Parathyroid adenoma (tissue), 2 donors: ENCODE data around the gene BOD1L2.

Experiments used
- H2AFZ ChIP-seq: fragments of 300-600 bp; sonication (generic); one replicate; pipeline ENCODE4 v1.7.0; 2017; ENCODE audit warnings: antibody characterized with exemption, mild to moderate bottlenecking
- H3K27ac ChIP-seq: fragments of 300-600 bp; sonication (generic); one replicate; pipeline ENCODE4 v1.7.0; 2017
- H3K27me3 ChIP-seq: fragments of 300-600 bp; sonication (generic); one replicate; pipeline ENCODE4 v1.7.0; 2017; ENCODE audit warnings: low read length; ENCODE audit not compliant: control insufficient read depth, insufficient read depth
- H3K36me3 ChIP-seq: fragments of 300-600 bp; sonication (generic); one replicate; pipeline ENCODE4 v1.7.0; 2017; ENCODE audit warnings: low read length; ENCODE audit not compliant: control insufficient read depth, insufficient read depth
- H3K4me1 ChIP-seq: fragments of 300-600 bp; sonication (generic); one replicate; pipeline ENCODE4 v1.7.0; 2017; ENCODE audit warnings: control low read depth
- H3K4me2 ChIP-seq: fragments of 300-600 bp; sonication (generic); one replicate; pipeline ENCODE4 v1.7.0; 2017; ENCODE audit warnings: low read length
- H3K4me3 ChIP-seq: fragments of 300-600 bp; sonication (generic); one replicate; pipeline ENCODE4 v1.7.0; 2017; ENCODE audit warnings: low read depth, low read length
- H3K79me2 ChIP-seq: fragments of 300-600 bp; sonication (generic); one replicate; pipeline ENCODE4 v1.7.0; 2017; ENCODE audit warnings: control low read depth
- H3K9ac ChIP-seq: fragments of 300-600 bp; sonication (generic); one replicate; pipeline ENCODE4 v1.7.0; 2017; ENCODE audit warnings: mild to moderate bottlenecking
- H3K9me3 ChIP-seq: fragments of 300-600 bp; sonication (generic); one replicate; pipeline ENCODE4 v1.7.0; 2017; ENCODE audit warnings: low read length; ENCODE audit not compliant: control insufficient read depth
- TF ChIP-seq, protein P1 (sequence below): fragments of 300-600 bp; sonication (generic); IDR thresholded peaks from one replicate; pipeline ENCODE4 v1.7.0; 2017; ENCODE audit warnings: antibody characterized with exemption, mild to moderate bottlenecking
- donor health status: primary hyperparathyroidism.

The BOD1L2 gene

DNA sequence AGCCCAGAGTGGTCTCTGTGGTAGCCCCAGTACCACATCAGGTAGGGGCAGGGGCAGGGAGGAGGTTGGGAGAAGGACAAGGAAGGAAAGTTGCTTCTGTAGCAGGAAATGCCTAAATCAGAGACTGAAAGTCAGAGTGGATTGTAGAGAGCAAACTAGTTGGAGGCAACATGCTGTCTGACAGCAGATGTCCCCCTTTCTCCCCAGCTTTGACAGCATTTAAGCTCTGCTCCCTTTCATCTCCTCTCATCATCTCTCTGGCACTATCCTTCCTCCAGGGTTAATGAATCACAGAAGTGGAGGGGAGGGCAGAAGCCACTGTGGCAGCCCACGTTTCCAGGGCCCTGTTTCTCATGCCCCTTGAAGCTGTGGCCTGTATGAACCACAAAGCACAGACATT, 50.4 kb downstream of the BOD1L2 start:
- no peak overlapping the region for H3K27ac ChIP-seq
- TF ChIP-seq, protein P1, sequence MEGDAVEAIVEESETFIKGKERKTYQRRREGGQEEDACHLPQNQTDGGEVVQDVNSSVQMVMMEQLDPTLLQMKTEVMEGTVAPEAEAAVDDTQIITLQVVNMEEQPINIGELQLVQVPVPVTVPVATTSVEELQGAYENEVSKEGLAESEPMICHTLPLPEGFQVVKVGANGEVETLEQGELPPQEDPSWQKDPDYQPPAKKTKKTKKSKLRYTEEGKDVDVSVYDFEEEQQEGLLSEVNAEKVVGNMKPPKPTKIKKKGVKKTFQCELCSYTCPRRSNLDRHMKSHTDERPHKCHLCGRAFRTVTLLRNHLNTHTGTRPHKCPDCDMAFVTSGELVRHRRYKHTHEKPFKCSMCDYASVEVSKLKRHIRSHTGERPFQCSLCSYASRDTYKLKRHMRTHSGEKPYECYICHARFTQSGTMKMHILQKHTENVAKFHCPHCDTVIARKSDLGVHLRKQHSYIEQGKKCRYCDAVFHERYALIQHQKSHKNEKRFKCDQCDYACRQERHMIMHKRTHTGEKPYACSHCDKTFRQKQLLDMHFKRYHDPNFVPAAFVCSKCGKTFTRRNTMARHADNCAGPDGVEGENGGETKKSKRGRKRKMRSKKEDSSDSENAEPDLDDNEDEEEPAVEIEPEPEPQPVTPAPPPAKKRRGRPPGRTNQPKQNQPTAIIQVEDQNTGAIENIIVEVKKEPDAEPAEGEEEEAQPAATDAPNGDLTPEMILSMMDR: no peak
- no peak overlapping the region for H3K4me2 ChIP-seq
- no peak overlapping the region for H3K9ac ChIP-seq
- H2AFZ ChIP-seq: no peak overlapping the region
- H3K27me3 ChIP-seq: no peaks in the 10 kb centered on the region
- H3K9me3 ChIP-seq: no peaks in the 10 kb centered on the region
- H3K79me2 ChIP-seq: no peaks in the 10 kb centered on the region
- H3K4me3 ChIP-seq: no peak overlapping the region
- H3K36me3 ChIP-seq: no peaks in the 10 kb centered on the region
- no peaks in the 10 kb centered on the region for H3K4me1 ChIP-seq

DNA sequence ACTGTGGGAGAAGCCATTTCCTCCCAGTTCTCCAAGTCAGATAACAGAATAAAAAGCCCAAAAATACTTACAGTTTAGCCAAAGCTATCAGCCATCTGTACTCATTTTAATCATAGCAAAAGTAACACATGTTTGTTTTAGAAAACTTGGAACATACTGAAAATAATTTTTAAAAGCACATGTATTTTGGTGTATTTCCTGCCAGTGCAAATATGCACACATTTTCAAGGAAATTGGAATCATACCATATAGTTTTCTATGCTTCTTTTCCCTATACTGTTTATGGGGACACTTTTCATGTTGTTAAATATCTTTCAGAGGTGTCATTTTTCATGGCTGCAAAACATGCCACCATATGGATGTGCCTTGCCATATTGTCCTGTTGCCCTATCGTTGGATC, 51.2 kb downstream of the BOD1L2 start:
- Histone ChIP-seq H3K9me3 (no peaks in the 10 kb centered on the region), H3K79me2 (no peaks in the 10 kb centered on the region), H3K27me3 (no peaks in the 10 kb centered on the region), H2AFZ (no peak overlapping the region), H3K27ac (no peak overlapping the region), H3K36me3 (no peaks in the 10 kb centered on the region), H3K9ac (no peak overlapping the region), H3K4me2 (no peak overlapping the region), H3K4me3 (no peak overlapping the region), H3K4me1 (no peaks in the 10 kb centered on the region)
- TF ChIP-seq, protein P1: no peak
